CD8-positive, alpha-beta memory T cell (primary cell): ENCODE data around the gene HORMAD1. TPM values are rescaled to one million over a fixed set of nuclear protein-coding genes. Genes with fewer than 3 reads are reported as not detected.
A peak's percentile ranks its signal among the peaks of the same experiment; 100 is the strongest.

Experiments used
- CTCF ChIA-PET: fragments of 350-600 bp; sonication (Branson Sonifier 250); formaldehyde crosslinking; loops from one replicate; lab custom pipeline; 2021; ENCODE audit warnings: antibody characterized with exemption; lab: Charles Lee
- POLR2A ChIA-PET: fragments of 350-600 bp; sonication (Branson Sonifier 250); formaldehyde crosslinking; loops from one replicate; lab custom pipeline; 2021; ENCODE audit warnings: antibody characterized with exemption; lab: Charles Lee
- DNase-seq, 5 donors: peaks; one replicate each; pipeline versions ENCODE4 v3.0.0 to v3.0.0-alpha.2; 2020 to 2022; ENCODE audit warnings: mixed read lengths in 1 of 5
- H3K27ac ChIP-seq: one replicate; pipeline ENCODE4 v1.7.0; 2013; ENCODE audit warnings: low read depth, mild to moderate bottlenecking, low read length, moderate library complexity
- H3K27me3 ChIP-seq: 2 replicates; pipeline ENCODE4 v1.7.0; 2013; ENCODE audit warnings: low read length, mild to moderate bottlenecking; ENCODE audit not compliant: insufficient read depth, poor library complexity, severe bottlenecking
- H3K36me3 ChIP-seq: 2 replicates; pipeline ENCODE4 v1.7.0; 2013; ENCODE audit warnings: mild to moderate bottlenecking, low read length, moderate library complexity; ENCODE audit not compliant: insufficient read depth
- H3K4me1 ChIP-seq: 2 replicates; pipeline ENCODE4 v1.7.0; 2013; ENCODE audit warnings: mild to moderate bottlenecking, low read length, moderate library complexity; ENCODE audit not compliant: insufficient read depth
- H3K4me3 ChIP-seq: 2 replicates; pipeline ENCODE4 v1.7.0; 2013; ENCODE audit warnings: mild to moderate bottlenecking, low read length
- H3K9me3 ChIP-seq: 2 replicates; pipeline ENCODE4 v1.7.0; 2013; ENCODE audit warnings: mild to moderate bottlenecking, low read length
- H3K27ac Mint-ChIP-seq, 8 donors: one replicate each; pipeline ENCODE4 v1.8.0; 2020 to 2021; ENCODE audit warnings: mixed read lengths in 8 of 8, mild to moderate bottlenecking in 6 of 8, inconsistent platforms in 3 of 8, moderate library complexity in 3 of 8
- H3K27me3 Mint-ChIP-seq, 2 donors: one replicate each; pipeline ENCODE4 v1.8.0; 2020 to 2021; ENCODE audit warnings: mixed read lengths in 2 of 2, mild to moderate bottlenecking in 1 of 2, moderate library complexity in 1 of 2
- H3K36me3 Mint-ChIP-seq, 3 donors: one replicate each; pipeline ENCODE4 v1.8.0; 2020 to 2021; ENCODE audit warnings: mixed read lengths in 3 of 3, inconsistent platforms in 1 of 3, mild to moderate bottlenecking in 1 of 3
- H3K4me1 Mint-ChIP-seq, 3 donors: one replicate each; pipeline ENCODE4 v1.8.0; 2020 to 2021; ENCODE audit warnings: mixed read lengths in 3 of 3, inconsistent platforms in 1 of 3, mild to moderate bottlenecking in 1 of 3
- H3K4me3 Mint-ChIP-seq, 7 donors: one replicate each; pipeline ENCODE4 v1.8.0; 2020 to 2021; ENCODE audit warnings: mixed read lengths in 7 of 7, mild to moderate bottlenecking in 6 of 7, moderate library complexity in 4 of 7, inconsistent platforms in 2 of 7
- H3K9me3 Mint-ChIP-seq, 5 donors: one replicate each; pipeline ENCODE4 v1.8.0; 2020 to 2022; ENCODE audit warnings: mixed read lengths in 5 of 5, mild to moderate bottlenecking in 3 of 5, moderate library complexity in 2 of 5, inconsistent platforms in 1 of 5
- polyA plus RNA-seq: library from polyadenylated mRNA; unstranded; fragments of 300-500 nt; fragmentation: Illumina TruSeq; gene quantifications from one replicate; pipeline ENCODE4 v1.2.3, GENCODE V29; 2021
- total RNA-seq, 2 experiments: library from RNA; stranded (reverse); gene quantifications; one replicate each; pipeline ENCODE4 v1.2.3, GENCODE V29; 2021

HORMAD1 gene
- total and polyA plus RNA-seq, 3 experiments from 2014 or later, result not detected

DNA sequence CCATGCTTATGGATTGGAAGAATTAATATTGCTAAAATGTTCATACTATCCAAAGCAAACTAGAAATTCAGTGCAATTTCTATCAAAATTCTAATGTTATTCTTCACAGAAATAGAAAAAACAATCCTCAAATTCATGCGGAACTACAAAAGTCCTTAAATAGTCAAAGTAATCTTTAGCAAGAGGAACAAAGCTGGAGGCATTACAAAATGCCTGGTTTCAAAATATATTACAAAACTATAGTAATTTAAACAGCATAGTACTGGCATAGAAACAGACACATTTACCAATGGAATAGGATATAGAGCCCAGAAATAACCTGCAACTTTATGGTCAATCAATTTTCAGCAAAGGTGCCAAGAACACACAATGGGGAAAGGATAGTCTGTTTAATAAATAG, 41.1 kb upstream of the HORMAD1 start:
- H3K27ac Mint-ChIP-seq, result peak overlapping the region in 1 of 8 donors; percentile 24

DNA sequence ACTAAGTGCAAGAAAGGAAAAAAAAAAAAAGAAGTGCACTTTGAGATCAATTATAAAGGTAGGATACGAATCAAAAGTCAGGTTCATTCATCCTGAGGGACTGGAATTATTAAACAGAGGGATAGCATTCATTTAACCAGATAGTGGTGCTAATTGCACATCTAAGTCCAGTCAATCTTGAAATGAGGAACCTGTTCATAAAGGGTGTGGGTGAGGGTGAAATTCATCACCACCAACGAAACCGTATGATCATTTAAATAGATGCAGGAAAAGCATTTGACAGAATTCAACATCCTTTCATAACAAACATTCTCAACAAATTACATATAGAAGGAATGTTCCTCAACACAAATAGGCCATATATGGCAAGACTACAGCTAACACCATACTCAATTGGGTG, 39.3 kb upstream of the HORMAD1 start:
- Histone ChIP-seq H3K27me3 (no peaks in the 10 kb centered on the region), H3K4me1 (peaks cover 26% of the 10 kb centered on the region), H3K4me3 (no peak overlapping the region), H3K9me3 (no peaks in the 10 kb centered on the region), H3K27ac (no peak overlapping the region), H3K36me3 (peaks cover 9% of the 10 kb centered on the region)
- Mint-ChIP-seq H3K27me3 (no peaks in the 10 kb centered on the region), H3K4me3 (peak overlapping the region in 1 of 7 donors; percentile 1), H3K36me3 (peaks cover 9 to 61% (median 26%) of the 10 kb centered on the region in 3 donors), H3K4me1 (peaks cover 35 to 47% (median 46%) of the 10 kb centered on the region in 3 donors), H3K9me3 (no peaks in the 10 kb centered on the region), H3K27ac (peak overlapping the region in 1 of 8 donors; percentile 9)
- DNase-seq, result no peak
- ChIA-PET POLR2A (no interaction called here), CTCF (no interaction called here)

More for the DNA sequence above, 41.1 kb upstream of the HORMAD1 start:
- peaks cover 26% of the 10 kb centered on the region for H3K4me1 ChIP-seq
- H3K4me3 Mint-ChIP-seq, result peak overlapping the region in 2 of 7 donors; percentile 56 to 79
- H3K36me3 Mint-ChIP-seq, result peaks cover 9 to 59% (median 24%) of the 10 kb centered on the region in 3 donors
- H3K4me3 ChIP-seq, result no peak overlapping the region
- no peaks in the 10 kb centered on the region for H3K9me3 ChIP-seq
- H3K36me3 ChIP-seq, result peaks cover 7% of the 10 kb centered on the region
- no peaks in the 10 kb centered on the region for H3K9me3 Mint-ChIP-seq
- CTCF ChIA-PET, result no interaction called here
- H3K27me3 ChIP-seq, result no peaks in the 10 kb centered on the region
- DNase-seq, result no peak
- POLR2A ChIA-PET, result no interaction called here
- H3K27me3 Mint-ChIP-seq, result no peaks in the 10 kb centered on the region
- no peak overlapping the region for H3K27ac ChIP-seq
- peaks cover 40 to 64% (median 58%) of the 10 kb centered on the region in 3 donors for H3K4me1 Mint-ChIP-seq

DNA sequence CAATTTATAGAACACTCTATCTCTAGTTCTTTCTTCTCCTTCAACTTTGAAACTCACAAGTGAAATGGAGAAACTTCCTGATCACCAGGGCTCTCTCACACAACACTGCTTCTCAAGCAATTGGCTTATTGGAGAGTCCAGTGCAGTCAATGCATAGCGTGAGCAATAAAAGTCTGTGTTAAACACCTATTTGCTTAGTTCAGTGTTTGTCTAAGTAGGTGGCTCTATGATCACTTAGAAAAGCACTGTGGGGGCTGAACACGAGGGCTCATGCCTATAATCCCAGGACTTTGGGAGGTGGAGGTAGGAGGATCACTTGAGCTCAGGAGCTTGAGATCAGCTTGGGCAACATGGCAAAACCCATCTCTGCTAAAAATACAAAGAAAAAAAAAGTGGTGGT, 32.7 kb upstream of the HORMAD1 start:
- CTCF ChIA-PET, result interaction anchor here (1.2 kb wide), 1 partner anchor 63 kb away, joined by 3 read pairs; no protein-coding TSS in a partner anchor
- Histone ChIP-seq H3K27ac (no peak overlapping the region), H3K27me3 (no peaks in the 10 kb centered on the region), H3K36me3 (peaks cover 30% of the 10 kb centered on the region), H3K4me1 (no peaks in the 10 kb centered on the region), H3K9me3 (no peaks in the 10 kb centered on the region), H3K4me3 (no peak overlapping the region)
- H3K36me3 Mint-ChIP-seq, result peaks cover 3 to 82% (median 22%) of the 10 kb centered on the region in 3 donors
- H3K4me1 Mint-ChIP-seq, result no peaks in the 10 kb centered on the region
- no peaks in the 10 kb centered on the region for H3K27me3 Mint-ChIP-seq
- DNase-seq, result no peak
- no peak overlapping the region for H3K4me3 Mint-ChIP-seq
- POLR2A ChIA-PET, result no interaction called here
- H3K27ac Mint-ChIP-seq, result peak overlapping the region in 1 of 8 donors; percentile 74
- no peaks in the 10 kb centered on the region for H3K9me3 Mint-ChIP-seq

- Mint-ChIP-seq H3K4me3 (no peak overlapping the region), H3K27me3 (no peaks in the 10 kb centered on the region), H3K4me1 (no peaks in the 10 kb centered on the region), H3K36me3 (peaks cover 3 to 69% (median 19%) of the 10 kb centered on the region in 3 donors), H3K9me3 (no peaks in the 10 kb centered on the region), H3K27ac (peak overlapping the region in 2 of 8 donors; percentile 8 to 12)
- no peak for DNase-seq
- H3K9me3 ChIP-seq, result no peaks in the 10 kb centered on the region
- H3K27me3 ChIP-seq, result no peaks in the 10 kb centered on the region
- H3K36me3 ChIP-seq, result peaks cover 36% of the 10 kb centered on the region
- no peak overlapping the region for H3K4me3 ChIP-seq
- ChIA-PET CTCF (interaction anchor here (1.1 kb wide), 1 partner anchor 496 kb away, joined by 3 read pairs; no protein-coding TSS in a partner anchor), POLR2A (no interaction called here)
- no peak overlapping the region for H3K27ac ChIP-seq
- H3K4me1 ChIP-seq, result no peaks in the 10 kb centered on the region
Measured at GRCh38 chr1:150751443-150751842, 30.7 kb upstream of the HORMAD1 start.

DNA sequence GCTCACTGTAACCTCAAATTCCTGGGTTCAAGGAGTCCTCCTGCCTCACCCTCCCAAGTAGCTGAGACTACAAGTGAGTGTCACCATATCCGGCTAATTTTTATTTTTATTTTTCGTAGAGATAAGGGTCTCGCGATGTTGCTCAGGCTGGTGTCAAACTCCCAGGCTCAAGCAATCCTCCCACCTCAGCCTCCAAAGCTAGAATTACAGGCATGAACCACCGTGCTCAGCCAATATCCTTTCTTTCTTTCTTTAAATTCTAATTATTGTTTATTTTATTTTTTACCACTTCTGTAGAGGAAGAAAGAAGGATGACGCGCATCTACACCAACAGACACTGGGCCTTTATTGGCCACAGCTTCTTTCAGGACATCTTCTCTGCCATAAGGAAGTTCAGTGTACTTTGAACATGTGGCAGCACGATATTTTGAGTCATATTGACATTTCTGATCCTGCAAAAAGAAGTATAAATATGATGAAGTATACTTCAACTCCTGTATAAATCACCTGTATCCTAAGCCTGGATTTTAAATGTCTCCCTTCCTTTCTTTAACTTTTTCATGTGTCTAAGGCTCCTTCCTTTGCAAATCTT, 29.1 kb upstream of the HORMAD1 start:
- POLR2A ChIA-PET, result no interaction called here
- Mint-ChIP-seq H3K36me3 (peaks cover 3 to 61% (median 15%) of the 10 kb centered on the region in 3 donors), H3K4me1 (no peaks in the 10 kb centered on the region), H3K9me3 (no peaks in the 10 kb centered on the region), H3K27ac (peak overlapping the region in 2 of 8 donors; percentile 26 to 38), H3K27me3 (no peaks in the 10 kb centered on the region), H3K4me3 (no peak overlapping the region)
- Histone ChIP-seq H3K27ac (no peak overlapping the region), H3K36me3 (peaks cover 39% of the 10 kb centered on the region), H3K27me3 (no peaks in the 10 kb centered on the region), H3K4me1 (no peaks in the 10 kb centered on the region), H3K4me3 (no peak overlapping the region), H3K9me3 (no peaks in the 10 kb centered on the region)
- CTCF ChIA-PET, result interaction anchor here (1.7 kb wide), 1 partner anchor 189 kb away, joined by 5 read pairs; no protein-coding TSS in a partner anchor
- no peak for DNase-seq

GRCh38 chr1:150748878-150749719, 28.4 kb upstream of the HORMAD1 start:
- H3K27ac ChIP-seq, result no peak overlapping the region
- Mint-ChIP-seq H3K4me1 (no peaks in the 10 kb centered on the region), H3K27ac (peak overlapping the region in 2 of 8 donors; percentile 21 to 41), H3K27me3 (no peaks in the 10 kb centered on the region), H3K36me3 (peaks cover 3 to 53% (median 15%) of the 10 kb centered on the region in 3 donors), H3K9me3 (no peaks in the 10 kb centered on the region), H3K4me3 (no peak overlapping the region)
- no peak overlapping the region for H3K4me3 ChIP-seq
- H3K36me3 ChIP-seq, result peaks cover 40% of the 10 kb centered on the region
- no peak for DNase-seq
- ChIA-PET CTCF (interaction anchor here (1.7 kb wide), 1 partner anchor 188 kb away, joined by 5 read pairs; no protein-coding TSS in a partner anchor), POLR2A (interaction anchor here (0.7 kb wide), 1 partner anchor 102 kb away, joined by 4 read pairs; no protein-coding TSS in a partner anchor)
- no peaks in the 10 kb centered on the region for H3K9me3 ChIP-seq
- H3K4me1 ChIP-seq, result no peaks in the 10 kb centered on the region
- H3K27me3 ChIP-seq, result no peaks in the 10 kb centered on the region

- no peaks in the 10 kb centered on the region for H3K9me3 ChIP-seq
- no peak overlapping the region for H3K27ac ChIP-seq
- no peak for DNase-seq
- no peak overlapping the region for H3K4me3 Mint-ChIP-seq
- H3K4me1 Mint-ChIP-seq, result no peaks in the 10 kb centered on the region
- no peaks in the 10 kb centered on the region for H3K9me3 Mint-ChIP-seq
- ChIA-PET POLR2A (interaction anchor here (0.5 kb wide), 1 partner anchor 364 kb away, joined by 7 read pairs; no protein-coding TSS in a partner anchor), CTCF (no interaction called here)
- H3K4me1 ChIP-seq, result no peaks in the 10 kb centered on the region
- no peak overlapping the region for H3K4me3 ChIP-seq
- H3K36me3 Mint-ChIP-seq, result peaks cover 0 to 33% (median 8%) of the 10 kb centered on the region in 3 donors
- no peaks in the 10 kb centered on the region for H3K27me3 ChIP-seq
- peak overlapping the region in 2 of 8 donors; percentile 1 to 41 for H3K27ac Mint-ChIP-seq
- H3K36me3 ChIP-seq, result no peaks in the 10 kb centered on the region
- H3K27me3 Mint-ChIP-seq, result peaks cover 0 to 2% of the 10 kb centered on the region in 2 donors
Measured at GRCh38 chr1:150730130-150730721, 9.5 kb upstream of the HORMAD1 start.
